ENCODE results near the gene CTNNBL1. TPM values are rescaled to one million over a fixed set of nuclear protein-coding genes. Genes with fewer than 3 reads are reported as not detected.

CTNNBL1 gene
- total RNA-seq, 3 donors from 2014 or later (not counting 1 experiment from before 2014, with no cell fraction given): 59.1 to 75.6 (median 67.6) TPM

- H3K27ac ChIP-seq (ENCODE audit: low read length): no peak overlapping the region
- H3K4me1 ChIP-seq (ENCODE audit: control insufficient read depth, insufficient read depth, low read length): no peaks in the 10 kb centered on the region
- no peaks in the 10 kb centered on the region for H3K36me3 Mint-ChIP-seq
- H3K27ac Mint-ChIP-seq: no peak overlapping the region
- H3K9me3 ChIP-seq (ENCODE audit: control insufficient read depth, insufficient read depth, low read length): no peaks in the 10 kb centered on the region
- intact Hi-C loops (cut with micrococcal nuclease): no loop called here
- DNase-seq: no peak
- H3K4me3 ChIP-seq (ENCODE audit: low read length): no peak overlapping the region
- no peaks in the 10 kb centered on the region for H3K36me3 ChIP-seq (ENCODE audit: control insufficient read depth, insufficient read depth, low read length)
- peaks cover 12 to 20% of the 10 kb centered on the region in 2 donors for H3K27me3 Mint-ChIP-seq (ENCODE audit: low read depth in 2 of 2)
- TF ChIP-seq CTCF (IDR thresholded peaks at IDR 0.05): no peak
- no peaks in the 10 kb centered on the region for H3K27me3 ChIP-seq (ENCODE audit: control insufficient read depth, insufficient read depth, low read length)
- 100% methylated on average over 1 of the region's 2 CpGs for WGBS (ENCODE audit: insufficient coverage)
- no peaks in the 10 kb centered on the region for H3K4me1 Mint-ChIP-seq
- no peak for ATAC-seq
- no peak overlapping the region for H3K4me3 Mint-ChIP-seq
- H3K9me3 Mint-ChIP-seq: no peaks in the 10 kb centered on the region
These were observed 44.8 kb upstream of the CTNNBL1 start for GRCh38 chr20:37649017-37649416.

- H3K27ac ChIP-seq (ENCODE audit: low read length): no peak overlapping the region
- H3K9me3 Mint-ChIP-seq: no peaks in the 10 kb centered on the region
- ATAC-seq: no peak
- H3K36me3 ChIP-seq (ENCODE audit: control insufficient read depth, insufficient read depth, low read length): no peaks in the 10 kb centered on the region
- 81% methylated on average over 8 of the region's 9 CpGs for WGBS (ENCODE audit: insufficient coverage)
- no peak for DNase-seq
- peaks cover 12 to 16% of the 10 kb centered on the region in 2 donors for H3K27me3 Mint-ChIP-seq (ENCODE audit: low read depth in 2 of 2)
- no peaks in the 10 kb centered on the region for H3K9me3 ChIP-seq (ENCODE audit: control insufficient read depth, insufficient read depth, low read length)
- H3K4me3 Mint-ChIP-seq: no peak overlapping the region
- no peaks in the 10 kb centered on the region for H3K27me3 ChIP-seq (ENCODE audit: control insufficient read depth, insufficient read depth, low read length)
- intact Hi-C loops (cut with micrococcal nuclease): loop anchor here (5.0 kb wide), 1 partner anchor 342 kb away; no protein-coding TSS in a partner anchor
- H3K4me3 ChIP-seq (ENCODE audit: low read length): no peak overlapping the region
- TF ChIP-seq CTCF (IDR thresholded peaks at IDR 0.05): no peak
- H3K4me1 ChIP-seq (ENCODE audit: control insufficient read depth, insufficient read depth, low read length): no peaks in the 10 kb centered on the region
- no peaks in the 10 kb centered on the region for H3K36me3 Mint-ChIP-seq
- H3K4me1 Mint-ChIP-seq: no peaks in the 10 kb centered on the region
- H3K27ac Mint-ChIP-seq: no peak overlapping the region
These were observed 44.0 kb upstream of the CTNNBL1 start for GRCh38 chr20:37649676-37650370.

GRCh38 chr20:37650661-37651060 lies 43.2 kb upstream of the CTNNBL1 start:
- H3K9me3 ChIP-seq (ENCODE audit: control insufficient read depth, insufficient read depth, low read length): no peaks in the 10 kb centered on the region
- ATAC-seq (no peak), DNase-seq (no peak)
- Mint-ChIP-seq H3K4me3 (no peak overlapping the region), H3K27me3 (ENCODE audit: low read depth in 2 of 2) (peaks cover 13 to 21% of the 10 kb centered on the region in 2 donors), H3K36me3 (no peaks in the 10 kb centered on the region), H3K9me3 (no peaks in the 10 kb centered on the region), H3K4me1 (no peaks in the 10 kb centered on the region), H3K27ac (no peak overlapping the region)
- no peak for TF ChIP-seq CTCF (IDR thresholded peaks at IDR 0.05)
- no peaks in the 10 kb centered on the region for H3K4me1 ChIP-seq (ENCODE audit: control insufficient read depth, insufficient read depth, low read length)
- H3K27ac ChIP-seq (ENCODE audit: low read length): no peak overlapping the region
- no peak overlapping the region for H3K4me3 ChIP-seq (ENCODE audit: low read length)
- 86% methylated on average over 3 of the region's 3 CpGs for WGBS (ENCODE audit: insufficient coverage)
- H3K27me3 ChIP-seq (ENCODE audit: control insufficient read depth, insufficient read depth, low read length): no peaks in the 10 kb centered on the region
- intact Hi-C loops (cut with micrococcal nuclease): loop anchor here (5.0 kb wide), 1 partner anchor 342 kb away; no protein-coding TSS in a partner anchor
- no peaks in the 10 kb centered on the region for H3K36me3 ChIP-seq (ENCODE audit: control insufficient read depth, insufficient read depth, low read length)

Measured in natural killer cell (primary cell).